H1 (cell line): ENCODE results near the gene ZNF140. TPM values are rescaled to one million over a fixed set of nuclear protein-coding genes. Genes with fewer than 3 reads are reported as not detected.

Source experiments
- CBX5 ChIP-seq: fragments of 300-800, 300-1000 bp; sonication (generic); IDR thresholded peaks from 2 replicates; pipeline ENCODE4 v1.7.1; 2016; ENCODE audit warnings: antibody characterized with exemption, low read length, low read depth
- POLR2A ChIP-seq, 2 experiments: IDR thresholded peaks; 1 replicate in 1 of 2; 2 replicates in 1 of 2; pipeline ENCODE4 v1.6.1; 2011; ENCODE audit warnings: low read depth in 2 of 2, low read length in 2 of 2, mild to moderate bottlenecking in 2 of 2; ENCODE audit errors: control extremely low read depth in 1 of 2
- polyA plus RNA-seq, 7 experiments: library from polyadenylated mRNA; depleted of rRNA in 3 of 7; stranded (reverse) in 5 of 7; unstranded in 2 of 7; fragments of >200 nt in 5 of 7; fragments of 200-250 nt in 2 of 7; gene quantifications; 1 replicate in 5 of 7; 2 replicates in 1 of 7; 4 replicates in 1 of 7; pipeline versions ENCODE4 v1.2.1 to v1.2.3, GENCODE V29; 2011 to 2013; ENCODE audit warnings: missing spikeins in 2 of 7, mixed read lengths in 2 of 7
- total RNA-seq: library from RNA; stranded (reverse); fragmentation: NEBNext Ultra II Directional; extraction: Animal tissue kit (Norgen Biotek cat#: 25700); gene quantifications from 2 replicates; pipeline ENCODE4 v1.2.1, GENCODE V29; 2021

ZNF140 gene
- total and polyA plus RNA-seq, 2 of the 8 experiments (the other 6 are each of a cell fraction or from before 2014, with no cell fraction given): 7.5 to 14.3 TPM

- TF ChIP-seq CBX5: no peak
- TF ChIP-seq POLR2A (IDR thresholded peaks at IDR 0.05; ENCODE audit: control extremely low read depth in 1 of 2, low read depth in 2 of 2, low read length in 2 of 2): no peak
Observed at GRCh38 chr12:133135747-133136146, 55.0 kb downstream of the ZNF140 start (continued).
